Renal pelvis (tissue), 12 donors: ENCODE results near the gene YAP1. TPM values are rescaled to one million over a fixed set of nuclear protein-coding genes. Genes with fewer than 3 reads are reported as not detected.

Experiments
- DNase-seq: peaks from one replicate; pipeline ENCODE4 v3.0.0-alpha.2; 2013
- long read RNA-seq, 16 experiments: transcript quantifications; one replicate each; lab custom pipeline, GENCODE V29; 2026
- polyA plus RNA-seq, 3 donors: library from polyadenylated mRNA; unstranded; fragments of 120-200 nt; gene quantifications; one replicate each; pipeline ENCODE4 v1.2.1, GENCODE V29; 2013; ENCODE audit not compliant: insufficient read length in 3 of 3

The YAP1 gene
- 100 to 1,000 TPM; 171 to 191 (median 190) TPM for polyA plus RNA-seq
- long read RNA-seq, donor 1, full-length matches to known transcripts, result 21 of 120 reads
- long read RNA-seq, donor 1, partial matches to known transcripts, result 99 of 120 reads
- long read RNA-seq, donor 1, other reads (novel, unspliced or antisense), result 0 of 120 reads
- long read RNA-seq, donor 2, full-length matches to known transcripts, result 26 of 33 reads
- long read RNA-seq, donor 2, partial matches to known transcripts, result 7 of 33 reads
- long read RNA-seq, donor 2, other reads (novel, unspliced or antisense), result 0 of 33 reads
- long read RNA-seq, donor 3, full-length matches to known transcripts, result 2 of 49 reads
- long read RNA-seq, donor 3, partial matches to known transcripts, result 47 of 49 reads
- long read RNA-seq, donor 3, other reads (novel, unspliced or antisense), result 0 of 49 reads
- long read RNA-seq, donor 4, full-length matches to known transcripts, result 20 of 27 reads
- long read RNA-seq, donor 4, partial matches to known transcripts, result 0 of 27 reads
- long read RNA-seq, donor 4, other reads (novel, unspliced or antisense), result 7 of 27 reads
- long read RNA-seq, donor 5, full-length matches to known transcripts, result 8 of 34 reads
- long read RNA-seq, donor 5, partial matches to known transcripts, result 26 of 34 reads
- long read RNA-seq, donor 5, other reads (novel, unspliced or antisense), result 0 of 34 reads
- long read RNA-seq, donor 6, full-length matches to known transcripts, result 17 of 35 reads
- long read RNA-seq, donor 6, partial matches to known transcripts, result 18 of 35 reads
- long read RNA-seq, donor 6, other reads (novel, unspliced or antisense), result 0 of 35 reads
- long read RNA-seq, donor 7, full-length matches to known transcripts, result 19 of 73 reads
- long read RNA-seq, donor 7, partial matches to known transcripts, result 54 of 73 reads
- long read RNA-seq, donor 7, other reads (novel, unspliced or antisense), result 0 of 73 reads
- long read RNA-seq, donor 8, full-length matches to known transcripts, result 10 of 16 reads
- long read RNA-seq, donor 8, partial matches to known transcripts, result 6 of 16 reads
- long read RNA-seq, donor 8, other reads (novel, unspliced or antisense), result 0 of 16 reads
- long read RNA-seq, donor 9, full-length matches to known transcripts, result 23 of 55 reads
- long read RNA-seq, donor 9, partial matches to known transcripts, result 32 of 55 reads
- long read RNA-seq, donor 9, other reads (novel, unspliced or antisense), result 0 of 55 reads
- long read RNA-seq, donor 10, full-length matches to known transcripts, result 17 of 50 reads
- long read RNA-seq, donor 10, partial matches to known transcripts, result 33 of 50 reads
- long read RNA-seq, donor 10, other reads (novel, unspliced or antisense), result 0 of 50 reads
- long read RNA-seq, donor 11, full-length matches to known transcripts, result 9 of 28 reads
- long read RNA-seq, donor 11, partial matches to known transcripts, result 19 of 28 reads
- long read RNA-seq, donor 11, other reads (novel, unspliced or antisense), result 0 of 28 reads
- long read RNA-seq, donor 12, full-length matches to known transcripts, result 27 of 59 reads
- long read RNA-seq, donor 12, partial matches to known transcripts, result 32 of 59 reads
- long read RNA-seq, donor 12, other reads (novel, unspliced or antisense), result 0 of 59 reads
- long read RNA-seq, donor 13, full-length matches to known transcripts, result 7 of 26 reads
- long read RNA-seq, donor 13, partial matches to known transcripts, result 19 of 26 reads
- long read RNA-seq, donor 13, other reads (novel, unspliced or antisense), result 0 of 26 reads
- long read RNA-seq, donor 14, result 0 reads
- long read RNA-seq, donor 15, full-length matches to known transcripts, result 16 of 23 reads
- long read RNA-seq, donor 15, partial matches to known transcripts, result 7 of 23 reads
- long read RNA-seq, donor 15, other reads (novel, unspliced or antisense), result 0 of 23 reads
- long read RNA-seq, donor 16, full-length matches to known transcripts, result 18 of 34 reads
- long read RNA-seq, donor 16, partial matches to known transcripts, result 16 of 34 reads
- long read RNA-seq, donor 16, other reads (novel, unspliced or antisense), result 0 of 34 reads

DNA sequence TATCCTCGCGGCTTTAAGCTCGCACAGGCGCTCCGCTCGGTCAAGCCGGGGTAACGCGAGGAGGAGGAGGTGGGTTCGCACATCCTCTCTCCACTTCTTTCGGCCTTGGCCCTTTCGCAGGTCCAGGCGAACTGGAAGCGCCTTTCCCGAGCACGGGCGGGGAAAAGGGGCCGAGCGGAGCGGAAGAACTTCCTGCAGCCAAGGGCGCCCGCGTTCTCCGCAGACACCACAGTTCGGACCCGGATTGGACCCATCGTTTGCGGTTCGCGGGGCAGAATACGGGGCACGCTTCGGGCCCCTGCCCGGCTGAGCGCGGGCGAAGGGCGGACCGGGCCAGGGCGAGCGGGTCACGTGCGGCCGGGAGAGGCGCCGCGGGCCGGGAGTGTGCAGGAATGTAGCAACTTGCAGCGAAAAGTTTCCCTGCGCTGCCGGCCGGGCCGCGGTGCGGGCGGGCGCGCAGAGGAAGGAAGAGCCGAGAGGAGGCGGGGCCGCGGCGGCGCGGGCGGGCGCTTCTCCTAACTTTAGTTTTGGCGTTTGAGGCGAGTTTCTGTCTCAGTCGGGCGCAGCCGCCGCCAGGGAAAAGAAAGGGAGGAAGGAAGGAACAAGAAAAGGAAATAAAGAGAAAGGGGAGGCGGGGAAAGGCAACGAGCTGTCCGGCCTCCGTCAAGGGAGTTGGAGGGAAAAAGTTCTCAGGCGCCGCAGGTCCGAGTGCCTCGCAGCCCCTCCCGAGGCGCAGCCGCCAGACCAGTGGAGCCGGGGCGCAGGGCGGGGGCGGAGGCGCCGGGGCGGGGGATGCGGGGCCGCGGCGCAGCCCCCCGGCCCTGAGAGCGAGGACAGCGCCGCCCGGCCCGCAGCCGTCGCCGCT lies at the start of gene YAP1:
YAP1 (plus strand) TSS at position 552 of the 865 bp plus-strand sequence. CDS start 402 bp downstream, outside the sequence.
- peak; percentile 96 for DNase-seq

DNA sequence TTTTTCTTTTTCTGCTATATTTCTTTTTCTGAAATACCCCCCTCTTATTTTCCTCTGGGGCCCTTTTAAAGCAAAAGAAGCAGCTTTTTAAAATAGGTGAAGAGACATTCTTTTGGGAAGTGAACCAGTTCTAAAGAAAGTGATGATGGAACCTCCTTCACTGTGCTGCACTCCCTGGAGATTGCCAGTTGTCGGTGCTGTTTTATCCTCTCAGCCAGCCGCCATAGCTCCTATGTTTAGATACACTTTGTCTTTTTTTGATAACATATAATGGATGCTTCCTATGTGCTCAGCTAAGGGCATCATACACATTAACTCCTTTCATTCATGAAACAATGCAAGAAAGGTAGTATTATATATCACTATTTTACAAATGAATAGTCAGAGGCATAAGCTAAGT lies 49.0 kb upstream of the YAP1 start:
- no peak for DNase-seq

DNA sequence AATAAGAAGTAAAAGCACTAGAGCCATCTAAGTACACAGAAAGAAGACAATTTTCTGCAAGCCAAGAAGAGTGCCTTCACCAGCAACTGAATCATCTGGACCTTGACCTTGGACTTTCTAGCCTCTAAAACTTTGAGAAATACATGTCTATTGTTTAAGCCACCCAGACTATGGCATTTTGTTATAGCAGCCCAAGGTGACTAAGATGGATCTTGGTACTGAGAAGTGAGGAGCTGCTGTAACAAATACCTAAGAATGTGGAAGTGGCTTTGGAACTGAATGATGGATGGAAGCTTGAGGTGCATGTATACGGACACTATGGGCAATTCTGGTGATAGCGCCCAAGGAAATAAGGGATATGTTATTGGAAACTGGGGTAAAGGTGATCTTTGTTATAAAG lies 48.1 kb upstream of the YAP1 start:
- no peak for DNase-seq

GRCh38 chr11:102064316-102064715 lies 45.9 kb upstream of the YAP1 start:
- DNase-seq, result no peak

DNA sequence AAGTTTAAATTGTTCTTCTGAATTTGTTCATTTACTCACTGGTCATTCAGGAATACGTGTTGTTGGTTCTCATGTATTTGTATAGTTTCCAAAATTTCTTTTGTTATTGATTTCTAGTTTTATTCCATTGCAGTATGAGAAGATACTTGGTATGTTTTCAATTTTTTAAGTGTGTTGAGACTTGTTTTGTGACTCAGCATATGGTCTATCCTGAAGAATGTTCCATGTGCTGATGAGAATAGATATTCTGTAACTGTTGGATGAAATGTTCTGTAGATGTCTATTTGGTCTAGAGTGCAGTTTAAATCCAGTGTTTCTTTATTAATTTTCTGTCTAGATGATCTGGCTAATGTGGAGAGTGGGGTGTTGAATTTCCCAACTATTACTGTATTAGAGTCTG lies 39.5 kb upstream of the YAP1 start:
- no peak for DNase-seq

GRCh38 chr11:102071497-102072472 lies 38.5 kb upstream of the YAP1 start:
- no peak for DNase-seq

- DNase-seq, result no peak
Measured at GRCh38 chr11:102073253-102073652, 37.0 kb upstream of the YAP1 start.

DNA sequence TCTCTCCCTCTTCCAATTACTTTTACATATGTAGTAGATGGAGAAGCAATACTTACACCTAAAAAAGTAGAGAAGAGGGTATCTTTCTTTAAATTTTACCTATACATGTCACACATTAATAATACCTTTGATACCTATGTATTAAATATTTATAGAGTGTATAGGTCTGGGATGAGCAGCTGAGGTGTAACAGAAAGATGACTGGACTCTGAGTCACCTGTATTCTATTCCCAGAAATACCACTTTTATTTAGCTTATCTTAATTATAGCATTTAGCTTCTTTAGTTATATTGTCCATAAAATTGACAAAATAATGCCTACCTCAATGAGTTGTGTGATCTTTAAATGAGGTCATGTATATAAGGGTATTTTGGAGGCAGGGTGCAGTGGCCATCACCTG lies 30.6 kb upstream of the YAP1 start:
- no peak for DNase-seq

DNA sequence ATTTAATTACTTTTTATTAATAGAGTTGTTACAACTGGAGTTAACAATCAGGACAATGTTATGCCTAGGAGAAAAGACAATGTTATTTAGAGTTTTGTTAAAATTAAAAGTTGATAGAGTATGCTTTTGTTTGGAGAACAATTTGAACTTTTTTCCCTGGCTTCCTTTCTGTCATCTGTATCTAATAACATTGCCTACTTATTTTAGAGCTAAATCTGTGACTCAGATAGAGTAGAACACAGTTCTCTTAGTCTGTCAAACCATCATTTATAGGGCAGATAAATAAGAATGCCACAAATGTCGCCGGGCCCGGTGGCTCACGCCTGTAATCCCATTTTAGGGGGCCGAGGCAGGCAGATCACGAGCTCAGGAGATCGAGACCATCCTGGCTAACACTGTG lies 28.9 kb upstream of the YAP1 start:
- DNase-seq, result no peak

GRCh38 chr11:102085864-102086551 lies 24.2 kb upstream of the YAP1 start:
- DNase-seq, result no peak

- DNase-seq, result no peak
Measured at GRCh38 chr11:102097186-102097585, 13.1 kb upstream of the YAP1 start.

- DNase-seq, result no peak
Measured at GRCh38 chr11:102099755-102100154, 10.5 kb upstream of the YAP1 start.

GRCh38 chr11:102108734-102109440 lies 1.4 kb upstream of the YAP1 start:
- no peak for DNase-seq

GRCh38 chr11:102110761-102111010 lies 439 bp downstream of the YAP1 start:
- no peak for DNase-seq

DNA sequence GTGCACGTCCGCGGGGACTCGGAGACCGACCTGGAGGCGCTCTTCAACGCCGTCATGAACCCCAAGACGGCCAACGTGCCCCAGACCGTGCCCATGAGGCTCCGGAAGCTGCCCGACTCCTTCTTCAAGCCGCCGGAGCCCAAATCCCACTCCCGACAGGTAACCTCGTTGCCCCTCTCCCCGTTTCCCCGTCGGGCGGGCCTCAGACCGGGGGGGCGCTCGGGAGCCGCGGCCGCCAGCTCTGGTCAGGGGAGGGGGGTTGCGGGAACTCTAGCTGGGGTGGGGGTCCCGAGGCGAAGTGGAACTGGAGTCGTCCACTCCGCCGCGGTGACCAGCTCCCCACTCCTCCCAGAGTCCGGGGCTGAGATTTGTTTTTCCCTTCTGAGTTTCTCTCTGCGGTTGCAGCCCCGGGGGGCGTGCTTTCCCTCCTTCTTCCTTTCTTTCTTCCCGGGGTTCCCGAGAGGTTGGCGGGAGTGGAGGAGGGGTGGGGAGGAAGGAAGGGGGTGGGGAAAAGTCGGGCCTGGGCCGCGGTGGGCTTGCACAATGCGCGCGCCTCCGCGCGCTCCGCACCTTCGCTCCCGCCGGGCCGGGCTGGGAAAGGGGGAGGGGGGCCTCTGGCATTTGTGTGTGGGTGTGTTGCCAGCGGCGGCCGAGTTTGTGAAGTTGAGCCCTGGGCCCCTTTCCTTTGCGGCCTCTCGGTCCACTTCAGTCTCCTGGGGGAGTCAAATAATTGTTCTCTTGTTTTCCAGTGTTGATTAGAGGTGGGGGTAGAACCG lies 952 bp downstream of the YAP1 start:
- DNase-seq, result peak; percentile 91

DNA sequence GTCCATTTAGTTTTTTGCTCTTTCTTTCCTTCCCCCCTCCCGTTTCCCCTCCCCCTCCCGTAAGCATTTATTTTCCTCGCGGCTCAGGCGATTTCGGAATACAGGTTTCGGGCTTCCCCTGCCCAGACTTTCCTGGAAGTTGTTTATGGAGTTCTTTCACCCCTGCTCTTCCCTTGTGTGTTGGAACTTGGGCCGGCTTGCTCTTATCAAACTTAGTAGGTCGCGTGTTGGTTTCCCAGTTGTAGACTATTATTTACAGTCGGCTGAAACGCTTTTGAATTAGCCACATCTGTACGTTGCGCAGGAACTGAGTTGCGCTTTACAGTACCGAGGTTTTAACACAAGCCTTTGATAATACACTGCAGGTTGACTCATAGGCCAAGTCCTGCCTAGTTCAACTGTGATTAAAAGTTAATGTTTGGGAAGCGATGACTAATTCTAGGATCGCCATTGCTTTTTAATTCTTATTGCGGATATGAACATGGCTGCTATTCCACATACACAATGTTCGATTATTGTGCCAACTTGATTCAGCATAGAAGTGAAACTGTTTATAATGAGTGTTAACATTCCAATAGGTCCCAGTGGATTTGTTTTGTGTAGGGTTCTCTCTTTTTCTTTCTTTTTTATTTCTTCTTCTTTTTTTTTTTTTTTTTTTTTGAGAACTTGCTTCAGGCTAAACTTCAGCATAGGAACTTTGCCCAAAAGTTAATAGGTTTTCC lies 1.7 kb downstream of the YAP1 start:
- no peak for DNase-seq
